Upper lobe of left lung (tissue), 6 donors: ENCODE measurements around the gene P4HA3. TPM values are rescaled to one million over a fixed set of nuclear protein-coding genes. Genes with fewer than 3 reads are reported as not detected.

Experiments used
- ATAC-seq, 2 donors: fragments of 200-7000 bp; cut with Tn5 transposase; one replicate each; pipeline ENCODE4 v1.9.1; 2022; ENCODE audit warnings: mild to moderate bottlenecking in 2 of 2, moderate library complexity in 2 of 2; ENCODE audit not compliant: low FRiP score in 2 of 2
- DNase-seq, 2 donors: peaks; one replicate each; pipeline ENCODE4 v3.0.0-alpha.2; 2019 to 2020
- H3K27ac ChIP-seq, 4 donors: fragments of 200-600 bp; sonication (generic); one replicate each; pipeline ENCODE4 v1.5.1; 2016 to 2019
- H3K27me3 ChIP-seq, 4 donors: fragments of 200-600 bp; sonication (generic); one replicate each; pipeline ENCODE4 v1.5.1; 2017 to 2019
- H3K36me3 ChIP-seq, 4 donors: fragments of 200-600 bp; sonication (generic); one replicate each; pipeline ENCODE4 v1.5.1; 2016 to 2019
- H3K4me1 ChIP-seq, 4 donors: fragments of 200-600 bp; sonication (generic); one replicate each; pipeline ENCODE4 v1.5.1; 2018 to 2019
- H3K4me3 ChIP-seq, 4 donors: fragments of 200-600 bp; sonication (generic); one replicate each; pipeline ENCODE4 v1.5.1; 2017 to 2019; ENCODE audit warnings: mild to moderate bottlenecking in 2 of 4, moderate library complexity in 1 of 4
- H3K9me3 ChIP-seq, 4 donors: fragments of 200-600 bp; sonication (generic); one replicate each; pipeline ENCODE4 v1.5.1; 2018 to 2019
- EP300 ChIP-seq, 4 donors: sonication (generic); formaldehyde crosslinking; IDR thresholded peaks; one replicate each; pipeline ENCODE4 v1.5.1; 2017; ENCODE audit warnings: antibody characterized with exemption in 4 of 4, control low read depth in 2 of 4
- POLR2A ChIP-seq, 4 donors: fragments of 450-650 bp; IDR thresholded peaks; one replicate each; pipeline ENCODE4 v1.5.1; 2016 to 2017; ENCODE audit warnings: antibody characterized with exemption in 4 of 4, mild to moderate bottlenecking in 2 of 4
- POLR2AphosphoS5 ChIP-seq, 2 donors: sonication (generic); formaldehyde crosslinking; IDR thresholded peaks; one replicate each; pipeline ENCODE4 v1.5.1; 2017; ENCODE audit warnings: antibody characterized with exemption in 2 of 2
- WGBS, 2 donors: methylation state at CpG; one replicate each; pipeline ENCODE4 v1.1.5; 2017 to 2018; 5-methylcytosine and 5-hydroxymethylcytosine counted together
- total RNA-seq, 6 donors: library from RNA; depleted of rRNA in 4 of 6; stranded (reverse); fragments of >200 nt in 4 of 6; gene quantifications; one replicate each; pipeline versions ENCODE4 v1.1.0 to v1.2.1, GENCODE V29; 2016 to 2021
- TF ChIP-seq, protein P1 (sequence below), 6 experiments: fragments of 450-650 bp in 4 of 6; fragments of 200-600 bp in 2 of 6; sonication (generic) in 2 of 6; IDR thresholded peaks; one replicate each; pipeline ENCODE4 v1.5.1; 2016 to 2019; ENCODE audit warnings: antibody characterized with exemption in 6 of 6
- donor health status: DM: no; HTN: no; CAD: no; lungs with moderate emphysema.
- donor health status: DM: no; HTN: yes; CAD: no; lungs with severe emphysema.

P4HA3 gene
- total RNA-seq, 6 donors from 2014 or later: 0.22 to 1.6 (median 0.64) TPM; not detected in 2

DNA sequence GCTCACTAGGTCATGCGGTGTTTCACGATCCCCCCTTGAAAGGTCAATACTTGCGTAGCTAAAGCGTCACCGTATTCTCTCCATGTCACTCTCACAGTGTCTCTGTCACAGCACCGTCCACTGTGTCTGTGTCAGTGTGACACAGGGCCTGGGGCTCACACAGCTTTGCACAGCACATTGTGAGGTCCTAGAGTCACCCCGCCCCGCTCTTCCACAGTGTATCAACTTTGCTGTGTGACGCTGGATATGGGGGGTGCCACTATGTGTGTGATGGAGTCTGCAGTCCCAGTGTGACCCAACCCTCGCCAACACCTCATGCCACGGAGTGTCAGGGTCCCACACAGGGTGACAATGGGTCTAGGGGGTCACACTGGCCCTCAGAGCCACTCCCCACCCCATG is 583 bp downstream of the P4HA3 start:
- 75 to 84% methylated on average over 9 to 11 of the region's 11 CpGs for WGBS, 2 donors
- Histone ChIP-seq H3K36me3 (no peaks in the 10 kb centered on the region), H3K27ac (no peak overlapping the region), H3K9me3 (peaks cover 0 to under 1% (median 0%) of the 10 kb centered on the region in 4 donors), H3K4me1 (peaks cover 8 to 13% (median 11%) of the 10 kb centered on the region in 4 donors), H3K27me3 (peaks cover 0 to 13% (median 0%) of the 10 kb centered on the region in 4 donors), H3K4me3 (peak overlapping the region in 3 of 4 donors; percentile 39 to 55 (median 55))
- TF ChIP-seq, protein P1, sequence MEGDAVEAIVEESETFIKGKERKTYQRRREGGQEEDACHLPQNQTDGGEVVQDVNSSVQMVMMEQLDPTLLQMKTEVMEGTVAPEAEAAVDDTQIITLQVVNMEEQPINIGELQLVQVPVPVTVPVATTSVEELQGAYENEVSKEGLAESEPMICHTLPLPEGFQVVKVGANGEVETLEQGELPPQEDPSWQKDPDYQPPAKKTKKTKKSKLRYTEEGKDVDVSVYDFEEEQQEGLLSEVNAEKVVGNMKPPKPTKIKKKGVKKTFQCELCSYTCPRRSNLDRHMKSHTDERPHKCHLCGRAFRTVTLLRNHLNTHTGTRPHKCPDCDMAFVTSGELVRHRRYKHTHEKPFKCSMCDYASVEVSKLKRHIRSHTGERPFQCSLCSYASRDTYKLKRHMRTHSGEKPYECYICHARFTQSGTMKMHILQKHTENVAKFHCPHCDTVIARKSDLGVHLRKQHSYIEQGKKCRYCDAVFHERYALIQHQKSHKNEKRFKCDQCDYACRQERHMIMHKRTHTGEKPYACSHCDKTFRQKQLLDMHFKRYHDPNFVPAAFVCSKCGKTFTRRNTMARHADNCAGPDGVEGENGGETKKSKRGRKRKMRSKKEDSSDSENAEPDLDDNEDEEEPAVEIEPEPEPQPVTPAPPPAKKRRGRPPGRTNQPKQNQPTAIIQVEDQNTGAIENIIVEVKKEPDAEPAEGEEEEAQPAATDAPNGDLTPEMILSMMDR (IDR thresholded peaks at IDR 0.05): no peak
- TF ChIP-seq POLR2A (IDR thresholded peaks at IDR 0.05): no peak
- no peak for TF ChIP-seq EP300 (IDR thresholded peaks at IDR 0.05)
- TF ChIP-seq POLR2AphosphoS5 (IDR thresholded peaks at IDR 0.05): no peak
- ATAC-seq: peak in 1 of 2 donors; percentile 8
- no peak for DNase-seq

DNA sequence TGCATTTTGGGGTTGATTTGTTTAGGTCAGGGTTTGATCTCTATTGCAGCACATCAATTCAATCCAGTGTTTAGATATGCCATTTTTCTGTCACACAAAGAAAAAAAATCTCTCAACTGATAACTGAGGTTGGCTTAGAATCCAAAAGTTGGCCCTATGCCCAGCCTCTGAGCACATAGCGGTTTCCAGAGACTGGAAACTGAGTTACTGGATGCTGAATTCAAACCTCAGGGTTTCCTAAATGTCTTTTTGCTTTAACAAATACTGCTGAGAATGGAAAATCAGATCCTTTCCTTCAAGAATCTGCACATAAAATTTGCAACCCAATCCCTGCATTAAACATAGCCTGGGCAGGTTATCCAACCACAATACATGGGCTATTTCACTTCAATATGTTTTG is 4.0 kb downstream of the P4HA3 start:
- 22 to 29% methylated on average over 1 of the region's 1 CpG for WGBS, 2 donors
- peaks cover 0 to 13% (median 0%) of the 10 kb centered on the region in 4 donors for H3K27me3 ChIP-seq
- no peaks in the 10 kb centered on the region for H3K9me3 ChIP-seq
- ATAC-seq (no peak), DNase-seq (no peak)
- peaks cover 8 to 13% (median 11%) of the 10 kb centered on the region in 4 donors for H3K4me1 ChIP-seq
- H3K27ac ChIP-seq: no peak overlapping the region
- H3K4me3 ChIP-seq: no peak overlapping the region
- H3K36me3 ChIP-seq: no peaks in the 10 kb centered on the region
- no peak for TF ChIP-seq EP300 (IDR thresholded peaks at IDR 0.05)
- TF ChIP-seq, protein P1 (IDR thresholded peaks at IDR 0.05): no peak

DNA sequence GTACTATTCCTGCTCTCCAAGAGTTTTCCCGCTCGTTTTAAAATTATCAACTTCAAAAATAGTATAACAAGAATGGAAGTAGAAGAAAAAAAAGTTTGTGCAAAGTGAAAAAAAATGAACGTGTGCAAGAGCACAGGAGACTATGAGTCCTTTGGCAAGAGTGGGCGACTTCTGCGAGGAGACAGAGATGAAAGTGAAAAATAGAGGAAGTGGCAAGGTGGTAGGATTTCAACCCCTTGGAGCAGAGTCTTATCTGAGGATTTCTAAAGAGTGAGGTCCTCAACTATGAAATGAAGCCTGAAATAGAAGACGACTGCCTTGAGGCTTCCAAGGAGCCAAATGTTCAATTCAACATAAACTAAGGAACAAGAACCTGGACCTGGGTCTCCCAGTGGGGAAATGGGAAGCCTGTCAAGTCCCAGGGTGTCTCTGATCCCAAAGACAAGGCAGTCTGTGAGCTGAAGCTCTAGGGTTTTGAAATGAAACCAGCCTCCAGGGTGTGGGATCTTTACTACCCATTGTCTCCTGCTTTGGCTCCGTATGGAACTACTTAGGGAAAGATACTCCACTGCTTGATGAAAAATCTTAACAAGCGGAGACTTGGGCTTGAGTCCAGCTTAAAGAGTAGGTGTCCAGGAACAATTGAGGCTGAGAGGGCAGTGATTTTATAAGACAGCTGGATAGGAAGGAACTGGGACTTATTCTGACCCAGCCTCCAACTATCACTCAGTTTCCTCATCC is 4.8 kb downstream of the P4HA3 start:
- WGBS, 2 donors: 61 to 66% methylated on average over 8 of the region's 8 CpGs

DNA sequence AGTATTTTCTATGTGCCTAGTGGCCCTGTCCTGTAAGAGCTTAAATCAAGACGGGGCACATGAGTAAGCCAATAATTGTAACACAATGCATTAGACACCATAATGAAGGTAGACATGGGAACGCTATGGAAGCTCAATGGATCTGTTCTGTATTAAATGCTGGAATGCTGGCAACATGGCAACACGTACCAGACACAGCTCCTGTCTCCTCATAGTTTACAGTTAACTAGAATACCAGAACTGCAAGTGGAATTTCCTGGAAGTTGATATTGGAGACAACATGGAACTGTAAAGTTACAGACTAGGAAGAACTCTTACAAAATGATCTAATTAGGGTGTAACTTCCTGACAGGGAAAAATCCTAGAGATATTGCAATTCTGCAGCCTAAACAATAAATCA is 12.4 kb downstream of the P4HA3 start:
- Histone ChIP-seq H3K36me3 (no peaks in the 10 kb centered on the region), H3K27ac (no peak overlapping the region), H3K27me3 (no peaks in the 10 kb centered on the region), H3K4me3 (no peak overlapping the region), H3K4me1 (no peaks in the 10 kb centered on the region), H3K9me3 (no peaks in the 10 kb centered on the region)
- 74 to 85% methylated on average over 3 of the region's 3 CpGs for WGBS, 2 donors
- TF ChIP-seq POLR2AphosphoS5 (IDR thresholded peaks at IDR 0.05) (no peak), EP300 (IDR thresholded peaks at IDR 0.05) (no peak), POLR2A (IDR thresholded peaks at IDR 0.05) (no peak)
- TF ChIP-seq, protein P1 (IDR thresholded peaks at IDR 0.05): no peak
- ATAC-seq (no peak), DNase-seq (no peak)

More for the DNA sequence above, 4.8 kb downstream of the P4HA3 start:
- Histone ChIP-seq H3K27ac (no peak overlapping the region), H3K4me1 (peaks cover 8 to 10% (median 8%) of the 10 kb centered on the region in 4 donors), H3K4me3 (no peak overlapping the region), H3K27me3 (peaks cover 0 to 10% (median 0%) of the 10 kb centered on the region in 4 donors), H3K36me3 (no peaks in the 10 kb centered on the region), H3K9me3 (no peaks in the 10 kb centered on the region)
- TF ChIP-seq POLR2A (IDR thresholded peaks at IDR 0.05) (no peak), EP300 (IDR thresholded peaks at IDR 0.05) (no peak), POLR2AphosphoS5 (IDR thresholded peaks at IDR 0.05) (no peak)
- TF ChIP-seq, protein P1 (IDR thresholded peaks at IDR 0.05): no peak
- ATAC-seq: no peak
- no peak for DNase-seq

DNA sequence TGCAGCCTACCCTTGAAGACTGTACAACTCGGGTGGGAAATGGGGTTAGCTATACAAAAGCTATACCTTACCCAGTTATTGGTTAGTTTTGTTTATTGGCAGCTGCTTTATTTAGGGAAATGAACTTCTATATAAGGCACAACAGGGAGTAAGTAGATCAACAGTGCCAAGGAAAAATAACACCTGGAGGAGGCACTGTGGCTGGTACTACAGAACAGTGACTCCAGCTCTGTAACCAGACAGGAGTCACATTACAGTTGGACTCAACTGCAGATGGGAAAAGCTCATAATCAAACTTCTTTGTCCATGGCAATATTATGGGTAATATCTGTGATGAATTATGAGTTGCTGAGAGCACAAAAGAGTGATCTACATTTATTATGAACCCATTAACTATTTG is 14.0 kb downstream of the P4HA3 start:
- H3K27me3 ChIP-seq: no peaks in the 10 kb centered on the region
- WGBS, 2 donors: 85% methylated on average over 1 of the region's 1 CpG
- H3K36me3 ChIP-seq: no peaks in the 10 kb centered on the region
- H3K27ac ChIP-seq: no peak overlapping the region
- no peak overlapping the region for H3K4me3 ChIP-seq
- H3K4me1 ChIP-seq: no peaks in the 10 kb centered on the region
- ATAC-seq: no peak
- H3K9me3 ChIP-seq: no peaks in the 10 kb centered on the region
- no peak for DNase-seq
- no peak for TF ChIP-seq POLR2AphosphoS5 (IDR thresholded peaks at IDR 0.05)
- TF ChIP-seq EP300 (IDR thresholded peaks at IDR 0.05): no peak
- no peak for TF ChIP-seq POLR2A (IDR thresholded peaks at IDR 0.05)
- TF ChIP-seq, protein P1 (IDR thresholded peaks at IDR 0.05): no peak
